ENCODE measurements around the gene COPRS. TPM values are rescaled to one million over a fixed set of nuclear protein-coding genes. Genes with fewer than 3 reads are reported as not detected.

The COPRS gene
- total and polyA plus RNA-seq, 5 donors from 2014 or later, result 5.0 to 17.2 (median 12.7) TPM

DNA sequence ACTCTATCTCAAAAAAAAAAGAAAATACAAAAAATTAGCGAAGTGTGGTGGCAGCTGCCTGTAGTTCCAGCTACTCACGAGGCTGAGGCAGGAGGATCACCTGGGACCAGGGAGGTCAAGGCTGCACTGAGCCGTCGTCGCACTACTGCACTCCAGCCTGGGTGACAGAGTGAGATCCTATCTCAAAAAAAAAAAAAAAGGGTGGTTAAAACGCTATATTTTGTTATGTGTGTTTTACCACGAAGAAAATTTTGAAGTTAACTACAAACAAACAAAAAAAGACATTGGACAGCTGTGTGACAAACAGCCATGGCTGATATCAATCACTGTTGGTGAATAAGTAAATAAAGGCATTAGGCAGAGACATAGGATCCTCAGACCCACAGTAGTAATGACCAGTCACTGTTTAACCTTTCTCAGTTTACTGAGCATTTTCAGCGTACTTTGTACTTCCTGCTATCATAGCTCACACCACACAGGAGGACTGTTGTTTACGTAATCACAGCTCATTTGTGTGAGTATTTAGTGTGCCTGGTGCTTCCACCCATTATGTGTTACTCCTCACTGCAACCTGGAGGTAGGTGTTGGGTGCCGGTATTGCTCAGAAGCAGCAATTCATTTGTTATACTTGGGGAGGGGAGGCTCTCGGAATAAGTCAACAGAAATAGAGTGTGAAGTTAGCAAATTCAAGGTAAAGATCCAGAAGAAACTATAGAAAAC lies 55.4 kb downstream of the COPRS start:
- Mint-ChIP-seq H3K9me3 (peaks cover 0 to under 1% (median 0%) of the 10 kb centered on the region in 7 donors), H3K27ac (no peak overlapping the region), H3K4me3 (no peak overlapping the region), H3K27me3 (peaks cover 20% of the 10 kb centered on the region), H3K36me3 (no peaks in the 10 kb centered on the region), H3K4me1 (no peaks in the 10 kb centered on the region)
- no peak for DNase-seq
- H3K4me3 ChIP-seq (ENCODE audit: low read depth, low read length), result no peak overlapping the region
- no peaks in the 10 kb centered on the region for H3K27me3 ChIP-seq (ENCODE audit: control insufficient read depth, insufficient read depth, low read length)
- H3K4me1 ChIP-seq (ENCODE audit: control insufficient read depth, insufficient read depth, low read length, poor library complexity, severe bottlenecking), result no peaks in the 10 kb centered on the region
- ATAC-seq (ENCODE audit: low read depth in 2 of 2), result no peak
- H3K36me3 ChIP-seq (ENCODE audit: control insufficient read depth, insufficient read depth, low read length), result no peaks in the 10 kb centered on the region
- no peak overlapping the region for H3K27ac ChIP-seq (ENCODE audit: insufficient read depth, low read length, poor library complexity, severe bottlenecking)
- no peaks in the 10 kb centered on the region for H3K9me3 ChIP-seq (ENCODE audit: control insufficient read depth in 2 of 2, low read length in 2 of 2)

DNA sequence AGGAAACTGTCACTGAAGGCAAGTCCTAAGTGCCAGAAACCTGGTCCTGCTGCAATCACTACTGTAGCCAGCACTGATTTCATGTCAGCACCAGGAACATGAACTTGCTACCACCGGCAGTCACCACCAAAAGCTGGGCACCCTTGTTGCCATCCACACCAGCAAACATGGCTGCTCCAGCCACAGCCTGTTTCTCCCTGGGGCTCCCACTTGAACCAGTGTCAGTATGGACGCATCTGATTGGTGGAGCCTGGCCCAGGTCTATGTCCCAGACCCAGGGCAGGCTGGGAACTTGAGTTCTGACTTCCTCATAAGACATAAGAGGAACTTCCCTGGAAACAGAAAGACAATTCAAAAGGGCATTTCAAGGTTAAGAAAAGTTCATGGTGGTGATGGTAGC lies 56.5 kb downstream of the COPRS start:
- Histone ChIP-seq H3K4me1 (ENCODE audit: control insufficient read depth, insufficient read depth, low read length, poor library complexity, severe bottlenecking) (no peaks in the 10 kb centered on the region), H3K36me3 (ENCODE audit: control insufficient read depth, insufficient read depth, low read length) (no peaks in the 10 kb centered on the region), H3K4me3 (ENCODE audit: low read depth, low read length) (no peak overlapping the region), H3K27me3 (ENCODE audit: control insufficient read depth, insufficient read depth, low read length) (no peaks in the 10 kb centered on the region), H3K27ac (ENCODE audit: insufficient read depth, low read length, poor library complexity, severe bottlenecking) (no peak overlapping the region), H3K9me3 (ENCODE audit: control insufficient read depth in 2 of 2, low read length in 2 of 2) (no peaks in the 10 kb centered on the region)
- H3K4me3 Mint-ChIP-seq, result no peak overlapping the region
- no peak overlapping the region for H3K27ac Mint-ChIP-seq
- no peak for DNase-seq
- H3K36me3 Mint-ChIP-seq, result no peaks in the 10 kb centered on the region
- no peaks in the 10 kb centered on the region for H3K9me3 Mint-ChIP-seq
- no peak for ATAC-seq (ENCODE audit: low read depth in 2 of 2)
- H3K4me1 Mint-ChIP-seq, result no peaks in the 10 kb centered on the region
- peaks cover 16% of the 10 kb centered on the region for H3K27me3 Mint-ChIP-seq

Other genes with a start within 250 kb of the COPRS start
- 35.5 TPM for gene UTP6, start 42.5 kb upstream of the COPRS start, total RNA-seq
- 10 to 100 TPM; 29.0 to 61.2 (median 43.7) TPM for gene UTP6, start 42.5 kb upstream of the COPRS start, polyA plus RNA-seq
- 36.5 TPM for gene SUZ12, start 77.8 kb upstream of the COPRS start, total RNA-seq
- gene SUZ12, start 77.8 kb upstream of the COPRS start, polyA plus RNA-seq, result 10 to 100 TPM; 15.7 to 17.9 (median 16.5) TPM
- 112 TPM for gene LRRC37B, start 148.1 kb upstream of the COPRS start, total RNA-seq
- 10 to 100 TPM; 11.2 to 22.1 (median 15.7) TPM for gene LRRC37B, start 148.1 kb upstream of the COPRS start, polyA plus RNA-seq